Measurements from ENCODE around the gene PDX1. TPM values are rescaled to one million over a fixed set of nuclear protein-coding genes. Genes with fewer than 3 reads are reported as not detected.
A peak's percentile ranks its signal among the peaks of the same experiment; 100 is the strongest.

The PDX1 gene
- polyA plus RNA-seq, 1 of the 3 experiments (the other 2 are of a cell fraction): not detected

DNA sequence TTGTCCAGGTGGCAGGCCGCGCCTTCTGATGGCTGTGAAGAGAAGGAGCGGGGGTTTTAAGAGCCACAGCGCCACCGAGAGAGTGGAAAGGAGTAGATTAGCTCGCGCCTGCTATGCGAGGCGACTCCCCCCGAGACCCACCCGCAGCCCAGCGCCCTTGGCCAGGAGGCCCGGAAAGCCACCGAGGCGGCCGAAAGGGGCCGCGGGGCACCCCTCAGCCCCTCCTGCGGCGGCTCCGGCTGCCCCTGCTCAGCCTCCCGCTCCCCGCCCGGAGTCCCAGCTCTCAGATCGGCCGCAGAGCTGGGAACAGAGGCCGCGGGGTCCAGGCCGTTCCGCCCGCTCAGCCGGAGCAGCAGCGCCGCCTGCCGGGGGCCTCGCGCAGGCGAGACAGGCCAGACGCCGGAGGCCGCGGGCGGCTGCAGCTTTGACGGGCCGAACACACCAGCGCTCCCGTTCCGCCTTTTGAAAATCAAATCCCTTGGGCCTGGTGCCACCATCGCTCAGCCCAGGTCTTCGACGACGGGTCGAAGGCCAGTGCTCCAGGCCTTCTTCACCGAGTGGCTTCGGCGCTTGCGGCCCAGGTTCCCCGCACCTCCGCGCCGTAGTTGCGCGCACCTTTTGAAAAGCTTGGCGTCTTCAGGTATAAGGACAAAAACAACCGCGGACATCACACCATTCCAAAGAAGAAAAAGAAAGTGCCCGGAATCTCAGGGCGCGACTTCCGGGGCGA lies 34.0 kb downstream of the PDX1 start:
- H3K4me3 ChIP-seq (ENCODE audit: low read depth in 2 of 2, low read length in 1 of 2): peak overlapping the region; percentile 24 to 45; a peak in 2 of 4 replicates
- H3K27ac ChIP-seq (ENCODE audit: low read depth in 2 of 2, low read length in 1 of 2): no peak overlapping the region
- H3K36me3 ChIP-seq (replicated peaks in 1 of 2; ENCODE audit: control insufficient read depth in 1 of 2, insufficient read depth in 2 of 2, low read length in 1 of 2): no peaks in the 10 kb centered on the region
- TF ChIP-seq JUND (IDR thresholded peaks at IDR 0.05) (no peak), FOXJ3 (CRISPR knock-in tag; IDR thresholded peaks at IDR 0.05) (no peak), SMC3 (IDR thresholded peaks at IDR 0.05; ENCODE audit: low read depth, low read length) (peak; percentile 57), ELF1 (IDR thresholded peaks at IDR 0.05) (no peak), GATA2 (CRISPR knock-in tag; IDR thresholded peaks at IDR 0.05) (no peak), MXI1 (IDR thresholded peaks at IDR 0.05; ENCODE audit: low read depth, low read length) (no peak), FOSL2 (IDR thresholded peaks at IDR 0.05; ENCODE audit: borderline replicate concordance, low read depth) (no peak), RFX5 (IDR thresholded peaks at IDR 0.05; ENCODE audit: low read length) (no peak), RXRA (IDR thresholded peaks at IDR 0.05; ENCODE audit: borderline replicate concordance, low read depth) (no peak), CTCF (IDR thresholded peaks at IDR 0.05) (peak; percentile 72), TEAD4 (IDR thresholded peaks at IDR 0.05; ENCODE audit: borderline replicate concordance, insufficient read depth) (no peak), EZH2phosphoT487 (IDR thresholded peaks at IDR 0.05; ENCODE audit: borderline replicate concordance, low read depth) (0 out of 2 replicates have a peak, but pooled peaks have one; percentile 40), GABPA (IDR thresholded peaks at IDR 0.05; ENCODE audit: low read depth) (no peak), SIN3A (IDR thresholded peaks at IDR 0.05; ENCODE audit: borderline replicate concordance, low read depth, low read length) (no peak), RAD21 (IDR thresholded peaks at IDR 0.05; ENCODE audit: low read length) (peak; percentile 64)
- TF ChIP-seq, protein P1, sequence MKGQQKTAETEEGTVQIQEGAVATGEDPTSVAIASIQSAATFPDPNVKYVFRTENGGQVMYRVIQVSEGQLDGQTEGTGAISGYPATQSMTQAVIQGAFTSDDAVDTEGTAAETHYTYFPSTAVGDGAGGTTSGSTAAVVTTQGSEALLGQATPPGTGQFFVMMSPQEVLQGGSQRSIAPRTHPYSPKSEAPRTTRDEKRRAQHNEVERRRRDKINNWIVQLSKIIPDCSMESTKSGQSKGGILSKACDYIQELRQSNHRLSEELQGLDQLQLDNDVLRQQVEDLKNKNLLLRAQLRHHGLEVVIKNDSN (IDR thresholded peaks at IDR 0.05; ENCODE audit: borderline replicate concordance, low read depth): no peak
- CTCF ChIA-PET: interaction anchor here (0.6 to 3.9 kb wide), 51 partner anchors 9 to 1733 kb away, joined by 3 to 35 read pairs (median 4); partner anchors contain the start of genes CDX2 and URAD
- WGBS (ENCODE audit: low lambda C conversion rate): 18% methylated on average over 20 of the region's 71 CpGs
- H3K4me2 ChIP-seq: peak overlapping the region; percentile 85
- H3K79me2 ChIP-seq (ENCODE audit: insufficient read depth): no peaks in the 10 kb centered on the region
- H3K4me1 ChIP-seq (ENCODE audit: control insufficient read depth in 1 of 2, insufficient read depth in 2 of 2, low read depth in 1 of 2, low read length in 1 of 2): no peaks in the 10 kb centered on the region
- peaks cover 41% of the 10 kb centered on the region for H3K27me3 ChIP-seq (ENCODE audit: insufficient read depth)
- H3K9ac ChIP-seq: no peak overlapping the region
- H3F3A ChIP-seq (replicated peaks; ENCODE audit: insufficient read depth): no peaks in the 10 kb centered on the region
- H3K9me2 ChIP-seq: no peaks in the 10 kb centered on the region
- peak; percentile 90 for DNase-seq
- no peaks in the 10 kb centered on the region for H4K20me1 ChIP-seq (ENCODE audit: insufficient read depth)
- H2AFZ ChIP-seq (ENCODE audit: low read depth): peak overlapping the region; percentile 83
- H3K9me3 ChIP-seq: no peaks in the 10 kb centered on the region
- POLR2A ChIA-PET: no interaction called here
